Peyer's patch (tissue), 4 donors: ENCODE data around the gene DBT.

Experiments used
- POLR2A ChIP-seq, 2 donors: fragments of 450-650 bp; IDR thresholded peaks; one replicate each; pipeline ENCODE4 v1.5.1; 2017; ENCODE audit warnings: antibody characterized with exemption in 2 of 2, mild to moderate bottlenecking in 2 of 2, moderate library complexity in 2 of 2
- TF ChIP-seq, protein P1 (sequence below), 6 experiments: fragments of 450-650 bp in 4 of 6; fragments of 200-600 bp in 2 of 6; sonication (generic) in 1 of 6; IDR thresholded peaks; one replicate each; pipeline ENCODE4 v1.5.1; 2017 to 2019; ENCODE audit warnings: antibody characterized with exemption in 6 of 6, mild to moderate bottlenecking in 3 of 6, moderate library complexity in 1 of 6

DNA sequence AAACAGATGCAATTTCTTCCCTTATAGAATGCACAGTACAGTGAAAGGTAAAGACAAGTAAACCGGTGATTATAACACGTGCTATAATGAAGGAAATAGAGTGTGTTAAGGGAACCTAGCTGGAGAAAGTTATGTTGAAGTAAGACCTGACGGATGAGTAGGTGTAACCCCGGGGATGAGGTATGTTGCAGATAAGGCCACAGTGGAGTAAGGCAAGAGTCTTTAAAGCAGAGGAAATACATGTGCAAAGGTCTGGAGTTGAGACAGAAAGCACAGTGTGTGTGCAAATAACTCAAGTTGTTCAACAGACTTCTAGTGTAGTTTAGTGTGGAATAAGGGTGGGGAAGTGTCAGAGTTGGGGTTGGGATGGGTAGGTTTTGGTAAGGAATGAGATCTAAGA lies 2.9 kb downstream of the DBT start:
- TF ChIP-seq POLR2A (IDR thresholded peaks at IDR 0.05) = no peak
- TF ChIP-seq, protein P1, sequence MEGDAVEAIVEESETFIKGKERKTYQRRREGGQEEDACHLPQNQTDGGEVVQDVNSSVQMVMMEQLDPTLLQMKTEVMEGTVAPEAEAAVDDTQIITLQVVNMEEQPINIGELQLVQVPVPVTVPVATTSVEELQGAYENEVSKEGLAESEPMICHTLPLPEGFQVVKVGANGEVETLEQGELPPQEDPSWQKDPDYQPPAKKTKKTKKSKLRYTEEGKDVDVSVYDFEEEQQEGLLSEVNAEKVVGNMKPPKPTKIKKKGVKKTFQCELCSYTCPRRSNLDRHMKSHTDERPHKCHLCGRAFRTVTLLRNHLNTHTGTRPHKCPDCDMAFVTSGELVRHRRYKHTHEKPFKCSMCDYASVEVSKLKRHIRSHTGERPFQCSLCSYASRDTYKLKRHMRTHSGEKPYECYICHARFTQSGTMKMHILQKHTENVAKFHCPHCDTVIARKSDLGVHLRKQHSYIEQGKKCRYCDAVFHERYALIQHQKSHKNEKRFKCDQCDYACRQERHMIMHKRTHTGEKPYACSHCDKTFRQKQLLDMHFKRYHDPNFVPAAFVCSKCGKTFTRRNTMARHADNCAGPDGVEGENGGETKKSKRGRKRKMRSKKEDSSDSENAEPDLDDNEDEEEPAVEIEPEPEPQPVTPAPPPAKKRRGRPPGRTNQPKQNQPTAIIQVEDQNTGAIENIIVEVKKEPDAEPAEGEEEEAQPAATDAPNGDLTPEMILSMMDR (IDR thresholded peaks at IDR 0.05) = no peak
